ENCODE measurements around the gene NTSR1. TPM values are rescaled to one million over a fixed set of nuclear protein-coding genes. Genes with fewer than 3 reads are reported as not detected.

The NTSR1 gene
- total RNA-seq, 1 donor from 2014 or later, result 0.08 TPM

GRCh38 chr20:62701161-62702012 lies 7.2 kb upstream of the NTSR1 start:
- Histone ChIP-seq H3K27me3 (ENCODE audit: control insufficient read depth, insufficient read depth, low read length) (peaks cover 25% of the 10 kb centered on the region), H3K4me3 (ENCODE audit: low read depth, low read length) (no peak overlapping the region), H3K36me3 (ENCODE audit: control insufficient read depth, insufficient read depth, low read length) (no peaks in the 10 kb centered on the region)
- no peak for TF ChIP-seq CTCF (IDR thresholded peaks at IDR 0.05; ENCODE audit: insufficient read depth, low read length, poor library complexity, severe bottlenecking)
- no peak for DNase-seq (ENCODE audit: low read depth)

GRCh38 chr20:62702013-62702300 lies 6.7 kb upstream of the NTSR1 start:
- Histone ChIP-seq H3K36me3 (ENCODE audit: control insufficient read depth, insufficient read depth, low read length) (no peaks in the 10 kb centered on the region), H3K27me3 (ENCODE audit: control insufficient read depth, insufficient read depth, low read length) (peaks cover 25% of the 10 kb centered on the region), H3K4me3 (ENCODE audit: low read depth, low read length) (no peak overlapping the region)
- DNase-seq (ENCODE audit: low read depth), result no peak
- TF ChIP-seq CTCF (IDR thresholded peaks at IDR 0.05; ENCODE audit: insufficient read depth, low read length, poor library complexity, severe bottlenecking), result no peak

GRCh38 chr20:62702895-62703852 lies 5.5 kb upstream of the NTSR1 start:
- Histone ChIP-seq H3K27me3 (ENCODE audit: control insufficient read depth, insufficient read depth, low read length) (peaks cover 31% of the 10 kb centered on the region), H3K4me3 (ENCODE audit: low read depth, low read length) (no peak overlapping the region), H3K36me3 (ENCODE audit: control insufficient read depth, insufficient read depth, low read length) (no peaks in the 10 kb centered on the region)
- peak; percentile 19 for TF ChIP-seq CTCF (IDR thresholded peaks at IDR 0.05; ENCODE audit: insufficient read depth, low read length, poor library complexity, severe bottlenecking)
- DNase-seq (ENCODE audit: low read depth), result peak; percentile 61

GRCh38 chr20:62703853-62704228 lies 4.8 kb upstream of the NTSR1 start:
- no peak for TF ChIP-seq CTCF (IDR thresholded peaks at IDR 0.05; ENCODE audit: insufficient read depth, low read length, poor library complexity, severe bottlenecking)
- no peak for DNase-seq (ENCODE audit: low read depth)
- Histone ChIP-seq H3K27me3 (ENCODE audit: control insufficient read depth, insufficient read depth, low read length) (peaks cover 36% of the 10 kb centered on the region), H3K4me3 (ENCODE audit: low read depth, low read length) (no peak overlapping the region), H3K36me3 (ENCODE audit: control insufficient read depth, insufficient read depth, low read length) (no peaks in the 10 kb centered on the region)

GRCh38 chr20:62704341-62704948 lies 4.2 kb upstream of the NTSR1 start:
- H3K27me3 ChIP-seq (ENCODE audit: control insufficient read depth, insufficient read depth, low read length), result peaks cover 43% of the 10 kb centered on the region
- no peaks in the 10 kb centered on the region for H3K36me3 ChIP-seq (ENCODE audit: control insufficient read depth, insufficient read depth, low read length)
- no peak for TF ChIP-seq CTCF (IDR thresholded peaks at IDR 0.05; ENCODE audit: insufficient read depth, low read length, poor library complexity, severe bottlenecking)
- DNase-seq (ENCODE audit: low read depth), result peak; percentile 56
- no peak overlapping the region for H3K4me3 ChIP-seq (ENCODE audit: low read depth, low read length)

Measured in kidney epithelial cell (primary cell).